Activated CD4-positive, alpha-beta T cell treated with anti-CD3 and anti-CD28 coated beads, Interleukin-2, amount 50 U/mL, for 16 hours (primary cell): Measurements from ENCODE around the gene VIT.

Experiments used
- DNase-seq: peaks from one replicate; pipeline ENCODE4 v3.0.0-alpha.2; 2020

VIT gene

GRCh38 chr2:36771671-36772070, 75.2 kb downstream of the VIT start:
- no peak for DNase-seq

GRCh38 chr2:36773947-36774346, 77.4 kb downstream of the VIT start:
- no peak for DNase-seq

- no peak for DNase-seq
Observed at GRCh38 chr2:36775261-36775660, 78.8 kb downstream of the VIT start.

GRCh38 chr2:36775806-36776205, 79.3 kb downstream of the VIT start:
- DNase-seq, result no peak

GRCh38 chr2:36777272-36777671, 80.8 kb downstream of the VIT start:
- DNase-seq, result no peak

GRCh38 chr2:36777788-36778187, 81.3 kb downstream of the VIT start:
- DNase-seq, result no peak

- DNase-seq, result no peak
Observed at GRCh38 chr2:36779462-36779861, 83.0 kb downstream of the VIT start.

- peak; percentile 47 for DNase-seq
Observed at GRCh38 chr2:36780231-36780839, 83.8 kb downstream of the VIT start.

- no peak for DNase-seq
Observed at GRCh38 chr2:36781907-36782720, 85.6 kb downstream of the VIT start.

GRCh38 chr2:36783246-36783645, 86.7 kb downstream of the VIT start:
- DNase-seq, result no peak

- DNase-seq, result peak; percentile 61
Observed at GRCh38 chr2:36785179-36785795, 88.8 kb downstream of the VIT start.

- DNase-seq, result no peak
Observed at GRCh38 chr2:36789181-36789804, 92.8 kb downstream of the VIT start.

GRCh38 chr2:36792951-36793350, 96.4 kb downstream of the VIT start:
- DNase-seq, result no peak

GRCh38 chr2:36797324-36798070, 101.0 kb downstream of the VIT start:
- no peak for DNase-seq

- DNase-seq, result no peak
Observed at GRCh38 chr2:36798724-36799123, 102.2 kb downstream of the VIT start.

- DNase-seq, result peak; percentile 33
Observed at GRCh38 chr2:36800381-36800780, 103.9 kb downstream of the VIT start.

GRCh38 chr2:36801088-36801487, 104.6 kb downstream of the VIT start:
- DNase-seq, result peak; percentile 14

GRCh38 chr2:36802952-36803351, 106.4 kb downstream of the VIT start:
- DNase-seq, result no peak

GRCh38 chr2:36805635-36806224, 109.2 kb downstream of the VIT start:
- DNase-seq, result no peak

- no peak for DNase-seq
Observed at GRCh38 chr2:36807223-36807886, 110.8 kb downstream of the VIT start.

- no peak for DNase-seq
Observed at GRCh38 chr2:36808386-36809068, 112.0 kb downstream of the VIT start.
